HG03460 (cell line): ENCODE data around the gene SLC6A11.

ENCODE experiments used
- ATAC-seq: cut with Tn5 transposase; IDR thresholded peaks from one replicate; pipeline ENCODE4 v1.9.1; 2021; ENCODE audit not compliant: unreplicated experiment

Gene SLC6A11

GRCh38 chr3:10883478-10884234 is 67.6 kb downstream of the SLC6A11 start:
- ATAC-seq, result no peak

GRCh38 chr3:10887015-10887414 is 71.0 kb downstream of the SLC6A11 start:
- no peak for ATAC-seq

GRCh38 chr3:10888518-10889090 is 72.6 kb downstream of the SLC6A11 start:
- no peak for ATAC-seq

- no peak for ATAC-seq
Measured at GRCh38 chr3:10889206-10889960, 73.4 kb downstream of the SLC6A11 start.

- ATAC-seq, result no peak
Measured at GRCh38 chr3:10890665-10891064, 74.6 kb downstream of the SLC6A11 start.

GRCh38 chr3:10892622-10893021 is 76.6 kb downstream of the SLC6A11 start:
- ATAC-seq, result no peak

- ATAC-seq, result no peak
Measured at GRCh38 chr3:10901296-10901945, 85.4 kb downstream of the SLC6A11 start.

- ATAC-seq, result no peak
Measured at GRCh38 chr3:10907262-10907661, 91.2 kb downstream of the SLC6A11 start.

- no peak for ATAC-seq
Measured at GRCh38 chr3:10910367-10910766, 94.3 kb downstream of the SLC6A11 start.

- no peak for ATAC-seq
Measured at GRCh38 chr3:10911350-10912002, 95.4 kb downstream of the SLC6A11 start.

- ATAC-seq, result no peak
Measured at GRCh38 chr3:10912786-10913185, 96.8 kb downstream of the SLC6A11 start.

- no peak for ATAC-seq
Measured at GRCh38 chr3:10915376-10915775, 99.3 kb downstream of the SLC6A11 start.

GRCh38 chr3:10917176-10917575 is 101.1 kb downstream of the SLC6A11 start:
- no peak for ATAC-seq

GRCh38 chr3:10918011-10918410 is 102.0 kb downstream of the SLC6A11 start:
- ATAC-seq, result no peak

GRCh38 chr3:10919636-10920035 is 103.6 kb downstream of the SLC6A11 start:
- no peak for ATAC-seq

- no peak for ATAC-seq
Measured at GRCh38 chr3:10925436-10926255, 109.6 kb downstream of the SLC6A11 start.

- ATAC-seq, result no peak
Measured at GRCh38 chr3:10926256-10926810, 110.3 kb downstream of the SLC6A11 start.

- ATAC-seq, result no peak
Measured at GRCh38 chr3:10926811-10927521, 110.9 kb downstream of the SLC6A11 start.

- ATAC-seq, result no peak
Measured at GRCh38 chr3:10927551-10927950, 111.5 kb downstream of the SLC6A11 start.
